Astrocyte (in vitro differentiated cells and primary cell): Measurements from ENCODE around the gene ENHO.

Source experiments
- CTCF ChIP-seq: IDR thresholded peaks from 2 replicates; pipeline ENCODE4 v1.5.1; 2011; ENCODE audit warnings: low read depth, mild to moderate bottlenecking, inconsistent platforms, low read length, moderate library complexity; ENCODE audit not compliant: insufficient read depth
- EZH2 ChIP-seq: IDR thresholded peaks from 2 replicates; pipeline ENCODE4 v1.6.1; 2012; ENCODE audit warnings: mild to moderate bottlenecking, low read length, inconsistent platforms; ENCODE audit not compliant: insufficient read depth

- no peak for TF ChIP-seq CTCF
- no peak for TF ChIP-seq EZH2
These were observed 30.7 kb downstream of the ENHO start for GRCh38 chr9:34492051-34492450.
